Panc1 (cell line): ENCODE measurements around the gene IGF1R. TPM values are rescaled to one million over a fixed set of nuclear protein-coding genes. Genes with fewer than 3 reads are reported as not detected.

ENCODE experiments used
- ATAC-seq: fragments of 200-7000 bp; cut with Tn5 transposase; 2 replicates; pipeline ENCODE4 v1.9.1; 2020; ENCODE audit warnings: mild to moderate bottlenecking, moderate library complexity
- BruUV-seq: library from RNA; stranded (reverse); fragments of 400-500 nt; replicated peaks from 2 replicates; lab custom pipeline; 2021; lab: Mats Ljungman, UMichigan
- CTCF ChIA-PET: fragments of 300-600 bp; sonication (Branson Sonifier 250); formaldehyde crosslinking; loops from one replicate; lab custom pipeline; 2022; ENCODE audit warnings: antibody characterized with exemption; lab: Charles Lee
- POLR2A ChIA-PET: fragments of 300-600 bp; sonication (Branson Sonifier 250); formaldehyde crosslinking; loops from one replicate; lab custom pipeline; 2022; ENCODE audit warnings: antibody characterized with exemption; lab: Charles Lee
- DNase-seq: peaks from one replicate; pipeline ENCODE4 v3.0.0-alpha.2; 2010; ENCODE audit warnings: low read depth, low spot score
- H3K27ac ChIP-seq: 2 replicates; pipeline ENCODE4 v1.5.1; 2011; ENCODE audit warnings: mild to moderate bottlenecking, low read length, inconsistent platforms
- H3K27me3 ChIP-seq: fragments of 200-500 bp; sonication (Bioruptor generic); 2 replicates; pipeline ENCODE4 v1.6.0; 2014; ENCODE audit warnings: low read length, inconsistent platforms; ENCODE audit not compliant: control insufficient read depth, insufficient read depth
- H3K36me3 ChIP-seq: fragments of 200-500 bp; sonication (Bioruptor generic); 2 replicates; pipeline ENCODE4 v1.5.1; 2014; ENCODE audit warnings: inconsistent platforms, mild to moderate bottlenecking, low read length, moderate library complexity; ENCODE audit not compliant: control insufficient read depth, insufficient read depth
- H3K4me1 ChIP-seq: 2 replicates; pipeline ENCODE4 v1.5.1; 2011; ENCODE audit warnings: inconsistent platforms, mild to moderate bottlenecking, low read length, moderate library complexity; ENCODE audit not compliant: control insufficient read depth, insufficient read depth
- H3K4me3 ChIP-seq, 2 experiments: 2 replicates each; pipeline ENCODE4 v1.5.1; 2011 to 2012; ENCODE audit warnings: low read depth in 2 of 2, low read length in 2 of 2, mild to moderate bottlenecking in 2 of 2, inconsistent platforms in 1 of 2, moderate library complexity in 1 of 2
- H3K9me3 ChIP-seq: fragments of 200-500 bp; sonication (Bioruptor generic); 2 replicates; pipeline ENCODE4 v1.5.1; 2014; ENCODE audit warnings: low read depth, mild to moderate bottlenecking, inconsistent platforms, low read length, moderate library complexity; ENCODE audit not compliant: control insufficient read depth, insufficient read depth
- CTCF ChIP-seq: fragments of 450-650 bp; IDR thresholded peaks from 2 replicates; pipeline ENCODE4 v1.5.1; 2017; ENCODE audit warnings: mild to moderate bottlenecking
- POLR2AphosphoS5 ChIP-seq: IDR thresholded peaks from 2 replicates; pipeline ENCODE4 v1.6.1; 2012; ENCODE audit warnings: mild to moderate bottlenecking, low read depth, low read length, moderate library complexity
- REST ChIP-seq, 2 experiments: IDR thresholded peaks; 2 replicates each; pipeline ENCODE4 v1.6.1; 2011 to 2012; ENCODE audit warnings: low read depth in 2 of 2, control low read depth in 1 of 2, low read length in 1 of 2, mild to moderate bottlenecking in 1 of 2, moderate library complexity in 1 of 2; ENCODE audit not compliant: insufficient read depth in 1 of 2
- SIN3A ChIP-seq: IDR thresholded peaks from 2 replicates; pipeline ENCODE4 v1.6.1; 2012; ENCODE audit warnings: low read depth, mild to moderate bottlenecking, low read length, moderate library complexity, borderline replicate concordance; ENCODE audit not compliant: insufficient read depth
- TCF7L2 ChIP-seq: IDR thresholded peaks from 2 replicates; pipeline ENCODE4 v1.6.1; 2011; ENCODE audit warnings: mild to moderate bottlenecking, low read depth, low read length, inconsistent platforms
- in situ Hi-C: cut with HindIII; loops from 2 replicates; pipeline ENCODE4 v1.10.0; 2016; ENCODE audit warnings: low sequenced_read_pairs, low pct_unique_long_range_greater_than_20kb
- intact Hi-C: fragments of 100-400 bp; cut with micrococcal nuclease; formaldehyde crosslinking; loops from one replicate; pipeline ENCODE4 v1.10.0; 2022; ENCODE audit not compliant: unreplicated experiment
- total RNA-seq: library from RNA; stranded (reverse); gene quantifications from one replicate; pipeline ENCODE4 v1.2.1, GENCODE V29; 2021; ENCODE audit not compliant: unreplicated experiment

Gene IGF1R
- total RNA-seq, 1 experiment from 2014 or later: 77.1 TPM

- H3K4me3 ChIP-seq: no peak overlapping the region
- in situ Hi-C loops: no loop called here
These were observed 92.0 kb downstream of the IGF1R start for GRCh38 chr15:98740295-98740694.

GRCh38 chr15:98740963-98741362, 92.6 kb downstream of the IGF1R start:
- in situ Hi-C loops: no loop called here
- intact Hi-C loops: no loop called here
- Histone ChIP-seq H3K36me3 (no peaks in the 10 kb centered on the region), H3K27ac (no peak overlapping the region), H3K4me1 (peaks cover 19% of the 10 kb centered on the region), H3K27me3 (no peaks in the 10 kb centered on the region), H3K4me3 (no peak overlapping the region), H3K9me3 (no peaks in the 10 kb centered on the region)
- TF ChIP-seq POLR2AphosphoS5 (no peak), REST (IDR thresholded peaks at IDR 0.05; ENCODE audit: insufficient read depth in 1 of 2, low read depth in 2 of 2, low read length in 1 of 2) (no peak), TCF7L2 (no peak), CTCF (no peak), SIN3A (no peak)
- ATAC-seq (no peak), DNase-seq (no peak)
- ChIA-PET CTCF (no interaction called here), POLR2A (no interaction called here)
- BruUV-seq: no TSS peak

More at GRCh38 chr15:98740295-98740694, 92.0 kb downstream of the IGF1R start:
- no peak for TF ChIP-seq POLR2AphosphoS5
- no peak for TF ChIP-seq CTCF
- no peak for TF ChIP-seq TCF7L2
- no peak for TF ChIP-seq SIN3A
- no peak for TF ChIP-seq REST (IDR thresholded peaks at IDR 0.05; ENCODE audit: insufficient read depth in 1 of 2, low read depth in 2 of 2, low read length in 1 of 2)
- DNase-seq (no peak), ATAC-seq (no peak)
- Histone ChIP-seq H3K4me1 (peaks cover 19% of the 10 kb centered on the region), H3K36me3 (no peaks in the 10 kb centered on the region), H3K9me3 (no peaks in the 10 kb centered on the region), H3K27ac (no peak overlapping the region), H3K27me3 (no peaks in the 10 kb centered on the region)
- ChIA-PET POLR2A (no interaction called here), CTCF (no interaction called here)
- no TSS peak for BruUV-seq
- intact Hi-C loops: no loop called here
